Muscle layer of duodenum (tissue), 2 donors: ENCODE results near the gene IRX4.
"Not testable (repeated sequence)": the region's sequence is repeated elsewhere in the genome, so short reads cannot be mapped to it uniquely, and the experiment has no call there.

Experiments used
- H3K27ac ChIP-seq: one replicate; pipeline ENCODE4 v1.7.0; 2013; ENCODE audit warnings: mild to moderate bottlenecking, low read length
- H3K27me3 ChIP-seq: one replicate; pipeline ENCODE4 v1.7.0; 2013; ENCODE audit warnings: low read depth, mild to moderate bottlenecking, control low read depth, low read length
- H3K36me3 ChIP-seq, 2 donors: one replicate each; pipeline ENCODE4 v1.7.0; 2013; ENCODE audit warnings: low read length in 2 of 2, control low read depth in 1 of 2, mild to moderate bottlenecking in 1 of 2; ENCODE audit not compliant: insufficient read depth in 2 of 2, control insufficient read depth in 1 of 2
- H3K4me1 ChIP-seq, 2 donors: one replicate each; pipeline ENCODE4 v1.7.0; 2013; ENCODE audit warnings: low read length in 2 of 2, mild to moderate bottlenecking in 2 of 2, control low read depth in 1 of 2, moderate library complexity in 1 of 2; ENCODE audit not compliant: insufficient read depth in 2 of 2, control insufficient read depth in 1 of 2
- H3K4me3 ChIP-seq, 2 donors: one replicate each; pipeline ENCODE4 v1.7.0; 2013; ENCODE audit warnings: low read length in 2 of 2, low read depth in 1 of 2, mild to moderate bottlenecking in 1 of 2
- H3K9me3 ChIP-seq, 2 donors: one replicate each; pipeline ENCODE4 v1.7.0; 2013; ENCODE audit warnings: low read length in 2 of 2, control low read depth in 1 of 2, mild to moderate bottlenecking in 1 of 2; ENCODE audit not compliant: control insufficient read depth in 1 of 2
- donor health status: healthy.

The IRX4 gene

GRCh38 chr5:1847611-1848010 lies 35.1 kb downstream of the IRX4 start:
- peaks cover 11% of the 10 kb centered on the region for H3K27me3 ChIP-seq
- H3K4me3 ChIP-seq, result no peak overlapping the region
- no peaks in the 10 kb centered on the region for H3K9me3 ChIP-seq
- H3K36me3 ChIP-seq, result no peaks in the 10 kb centered on the region
- peaks cover 0 to 5% of the 10 kb centered on the region in 2 donors for H3K4me1 ChIP-seq
- no peak overlapping the region for H3K27ac ChIP-seq

- Histone ChIP-seq H3K27me3 (peaks cover 11% of the 10 kb centered on the region), H3K36me3 (no peaks in the 10 kb centered on the region), H3K27ac (no peak overlapping the region), H3K4me3 (no peak overlapping the region), H3K4me1 (peaks cover 0 to 5% of the 10 kb centered on the region in 2 donors), H3K9me3 (no peaks in the 10 kb centered on the region)
Measured at GRCh38 chr5:1847056-1847455, 35.7 kb downstream of the IRX4 start.

GRCh38 chr5:1846583-1846982 lies 36.1 kb downstream of the IRX4 start:
- peaks cover 0 to 5% of the 10 kb centered on the region in 2 donors for H3K4me1 ChIP-seq
- H3K27me3 ChIP-seq, result peaks cover 11% of the 10 kb centered on the region

GRCh38 chr5:1845696-1846095 lies 37.0 kb downstream of the IRX4 start:
- no peaks in the 10 kb centered on the region for H3K36me3 ChIP-seq
- H3K27me3 ChIP-seq, result peaks cover 10% of the 10 kb centered on the region
- H3K27ac ChIP-seq, result no peak overlapping the region
- no peaks in the 10 kb centered on the region for H3K4me1 ChIP-seq
- no peak overlapping the region for H3K4me3 ChIP-seq
- no peaks in the 10 kb centered on the region for H3K9me3 ChIP-seq

More at GRCh38 chr5:1846583-1846982, 36.1 kb downstream of the IRX4 start:
- Histone ChIP-seq H3K9me3 (no peaks in the 10 kb centered on the region), H3K4me3 (no peak overlapping the region), H3K27ac (no peak overlapping the region), H3K36me3 (no peaks in the 10 kb centered on the region)

GRCh38 chr5:1844708-1845436 lies 37.9 kb downstream of the IRX4 start:
- no peaks in the 10 kb centered on the region for H3K9me3 ChIP-seq
- H3K27me3 ChIP-seq, result peaks cover 3% of the 10 kb centered on the region
- H3K27ac ChIP-seq, result no peak overlapping the region
- H3K36me3 ChIP-seq, result no peaks in the 10 kb centered on the region
- no peak overlapping the region for H3K4me3 ChIP-seq
- H3K4me1 ChIP-seq, result no peaks in the 10 kb centered on the region

GRCh38 chr5:1843761-1844160 lies 39.0 kb downstream of the IRX4 start:
- H3K4me1 ChIP-seq, H3K27ac ChIP-seq, H3K27me3 ChIP-seq, H3K9me3 ChIP-seq, H3K4me3 ChIP-seq, H3K36me3 ChIP-seq: not testable (repeated sequence)

GRCh38 chr5:1842004-1842819 lies 40.5 kb downstream of the IRX4 start:
- Histone ChIP-seq H3K27me3 (no peaks in the 10 kb centered on the region), H3K4me3 (no peak overlapping the region), H3K4me1 (no peaks in the 10 kb centered on the region), H3K9me3 (no peaks in the 10 kb centered on the region), H3K36me3 (no peaks in the 10 kb centered on the region), H3K27ac (no peak overlapping the region)

- no peak overlapping the region for H3K4me3 ChIP-seq
- H3K27ac ChIP-seq, result no peak overlapping the region
- no peaks in the 10 kb centered on the region for H3K27me3 ChIP-seq
- no peaks in the 10 kb centered on the region for H3K36me3 ChIP-seq
- H3K4me1 ChIP-seq, result no peaks in the 10 kb centered on the region
- no peaks in the 10 kb centered on the region for H3K9me3 ChIP-seq
Measured at GRCh38 chr5:1840741-1841521, 41.8 kb downstream of the IRX4 start.

- Histone ChIP-seq H3K4me3 (no peak overlapping the region), H3K27ac (no peak overlapping the region), H3K27me3 (no peaks in the 10 kb centered on the region), H3K9me3 (no peaks in the 10 kb centered on the region), H3K36me3 (no peaks in the 10 kb centered on the region), H3K4me1 (no peaks in the 10 kb centered on the region)
Measured at GRCh38 chr5:1840071-1840547, 42.6 kb downstream of the IRX4 start.

- no peaks in the 10 kb centered on the region for H3K27me3 ChIP-seq
- no peak overlapping the region for H3K27ac ChIP-seq
- H3K4me1 ChIP-seq, result no peaks in the 10 kb centered on the region
- H3K4me3 ChIP-seq, result no peak overlapping the region
- no peaks in the 10 kb centered on the region for H3K9me3 ChIP-seq
- no peaks in the 10 kb centered on the region for H3K36me3 ChIP-seq
Measured at GRCh38 chr5:1838013-1838412, 44.7 kb downstream of the IRX4 start.
